Measurements from ENCODE around the gene SCLY. TPM values are rescaled to one million over a fixed set of nuclear protein-coding genes. Genes with fewer than 3 reads are reported as not detected.

SCLY gene
- total and polyA plus RNA-seq, 2 of the 8 experiments (the other 6 are each of a cell fraction or from before 2014, with no cell fraction given), result 79.0 to 79.5 TPM

- H2BK15ac ChIP-seq (ENCODE audit: low read length), result no peak overlapping the region
- DNase-seq (ENCODE audit: low read depth in 1 of 2, low spot score in 2 of 2) (no peak), FAIRE-seq (no peak)
- no peak overlapping the region for H4K91ac ChIP-seq (replicated peaks; ENCODE audit: insufficient read length, low read length)
- H4K20me1 ChIP-seq (replicated peaks in 1 of 2; ENCODE audit: control insufficient read depth in 1 of 2, insufficient read depth in 2 of 2, low read length in 2 of 2), result no peaks in the 10 kb centered on the region
- no peak overlapping the region for H3K27ac ChIP-seq (ENCODE audit: low read depth, low read length)
- H3K14ac ChIP-seq (ENCODE audit: insufficient read length), result no peak overlapping the region
- POLR2A ChIA-PET (ENCODE audit: partially characterized antibody), result interaction anchor here (1.2 kb wide), 1 partner anchor 12 kb away, joined by 3 read pairs; no protein-coding TSS in a partner anchor
- H3K23ac ChIP-seq (ENCODE audit: insufficient read length), result no peak overlapping the region
- CTCF ChIA-PET (ENCODE audit: partially characterized antibody), result interaction anchor here (1.9 kb wide), 1 partner anchor 20 kb away, joined by 5 read pairs; no protein-coding TSS in a partner anchor
- no peak overlapping the region for H2BK120ac ChIP-seq (replicated peaks; ENCODE audit: low read depth, low read length)
- H4K8ac ChIP-seq (ENCODE audit: extremely low read depth, insufficient read depth, low read length), result no peak overlapping the region
- no peak overlapping the region for H2AK5ac ChIP-seq (ENCODE audit: low read depth, low read length)
- peaks cover 6% of the 10 kb centered on the region; the same call in 1 of the 2 replicates for H3K23me2 ChIP-seq (ENCODE audit: low read depth, low read length)
- H3K9ac ChIP-seq (replicated peaks in 1 of 4; ENCODE audit: extremely low read depth in 1 of 4, low read depth in 3 of 4, low read length in 3 of 4), result no peak overlapping the region
- H2BK20ac ChIP-seq (ENCODE audit: low read length), result no peak overlapping the region
- H4K5ac ChIP-seq (ENCODE audit: insufficient read length, low read depth, low read length), result no peak overlapping the region
- H3K4me2 ChIP-seq (ENCODE audit: insufficient read depth in 1 of 2, low read depth in 2 of 2, low read length in 2 of 2), result no peak overlapping the region
- no peaks in the 10 kb centered on the region for H3K36me3 ChIP-seq (ENCODE audit: control insufficient read depth in 2 of 4, insufficient read depth in 4 of 4, low read length in 3 of 4)
- H3K4me1 ChIP-seq (replicated peaks in 1 of 4; ENCODE audit: control insufficient read depth in 3 of 4, insufficient read depth in 4 of 4, low read length in 3 of 4), result peaks cover 0 to 4% (median 2%) of the 10 kb centered on the region in 4 experiments; a peak in 4 of 7 replicates
- no peak overlapping the region for H3K56ac ChIP-seq (replicated peaks; ENCODE audit: insufficient read length, low read depth, low read length)
- H3K9me3 ChIP-seq (ENCODE audit: insufficient read depth in 2 of 2, low read depth in 1 of 2, low read length in 1 of 2), result peaks cover 0 to 5% of the 10 kb centered on the region in 2 experiments; a peak in 1 of 4 replicates
- no peak overlapping the region for H3K18ac ChIP-seq (ENCODE audit: extremely low read depth, low read length)
- H3K79me1 ChIP-seq (ENCODE audit: low read depth, low read length), result no peaks in the 10 kb centered on the region
- no peak overlapping the region for H2BK5ac ChIP-seq (ENCODE audit: low read depth, low read length)
- TF ChIP-seq SUZ12 (IDR thresholded peaks at IDR 0.05; ENCODE audit: low read length) (0 out of 2 replicates have a peak, but pooled peaks have one; percentile 25), BCL11A (IDR thresholded peaks at IDR 0.05; ENCODE audit: low read depth in 2 of 2, low read length in 2 of 2) (no peak)
- H3K4me3 ChIP-seq (ENCODE audit: extremely low read depth in 1 of 4, insufficient read depth in 2 of 4, low read depth in 3 of 4, low read length in 4 of 4), result no peak overlapping the region
- H2AFZ ChIP-seq (ENCODE audit: low read length), result no peak overlapping the region
- WGBS, 2 experiments (ENCODE audit: extremely low coverage in 1 of 2, insufficient coverage in 1 of 2, insufficient read length in 1 of 2, insufficient replicate concordance in 2 of 2, low coverage in 1 of 2, low lambda C conversion rate in 2 of 2, missing lambda C conversion rate in 1 of 2), result 90% methylated on average over 13 of the region's 13 CpGs; no CpG with 5 or more reads in 1 of the 2 experiments
- no peak overlapping the region for H2BK12ac ChIP-seq (ENCODE audit: low read depth, low read length)
- H3K4ac ChIP-seq (replicated peaks; ENCODE audit: insufficient read length, low read depth, low read length), result no peak overlapping the region
- H3K79me2 ChIP-seq (ENCODE audit: control insufficient read depth in 1 of 2, insufficient read depth in 2 of 2, low read length in 2 of 2), result no peaks in the 10 kb centered on the region
- no peaks in the 10 kb centered on the region; a peak in 1 of 7 replicates for H3K27me3 ChIP-seq (replicated peaks in 1 of 4; ENCODE audit: control insufficient read depth in 3 of 4, extremely low read depth in 1 of 4, insufficient read depth in 3 of 4, low read length in 3 of 4)
Observed at GRCh38 chr2:238113611-238114010, 52.8 kb downstream of the SCLY start.
